Neuron (in vitro differentiated cells): ENCODE results near the gene ACOT13.
A peak's percentile ranks its signal among the peaks of the same experiment; 100 is the strongest.
"Not testable (repeated sequence)": the region's sequence is repeated elsewhere in the genome, so short reads cannot be mapped to it uniquely, and the experiment has no call there.

Experiments
- H2AFZ ChIP-seq: one replicate; pipeline ENCODE4 v1.6.1; 2013; ENCODE audit warnings: low read depth, mild to moderate bottlenecking, inconsistent platforms, low read length, moderate library complexity
- H3K27me3 ChIP-seq: one replicate; pipeline ENCODE4 v1.6.1; 2013; ENCODE audit warnings: low read length; ENCODE audit not compliant: insufficient read depth
- H3K36me3 ChIP-seq: one replicate; pipeline ENCODE4 v1.6.1; 2013; ENCODE audit warnings: low read length; ENCODE audit not compliant: insufficient read depth
- H3K4me1 ChIP-seq: one replicate; pipeline ENCODE4 v1.6.1; 2013; ENCODE audit warnings: low read length; ENCODE audit not compliant: insufficient read depth
- H3K4me3 ChIP-seq: 2 replicates; pipeline ENCODE4 v1.5.1; 2013; ENCODE audit warnings: mild to moderate bottlenecking, low read length, moderate library complexity
- H3K9me3 ChIP-seq: one replicate; pipeline ENCODE4 v1.6.1; 2013; ENCODE audit warnings: low read length

ACOT13 gene

GRCh38 chr6:24646771-24647170 is 20.1 kb upstream of the ACOT13 start:
- no peaks in the 10 kb centered on the region for H3K9me3 ChIP-seq
- H3K4me1 ChIP-seq, result peaks cover 12% of the 10 kb centered on the region
- H3K4me3 ChIP-seq, result no peak overlapping the region
- no peaks in the 10 kb centered on the region for H3K27me3 ChIP-seq
- H3K36me3 ChIP-seq, result peaks cover 21% of the 10 kb centered on the region
- H2AFZ ChIP-seq, result peak overlapping the region; percentile 72

- Histone ChIP-seq H3K4me3 (no peak overlapping the region), H3K36me3 (peaks cover 36% of the 10 kb centered on the region), H3K9me3 (no peaks in the 10 kb centered on the region), H3K27me3 (no peaks in the 10 kb centered on the region), H2AFZ (no peak overlapping the region), H3K4me1 (peaks cover 12% of the 10 kb centered on the region)
These were observed 18.6 kb upstream of the ACOT13 start for GRCh38 chr6:24648276-24648675.

GRCh38 chr6:24649691-24650090 is 17.2 kb upstream of the ACOT13 start:
- Histone ChIP-seq H3K4me1 (peaks cover 12% of the 10 kb centered on the region), H3K9me3 (no peaks in the 10 kb centered on the region), H3K36me3 (peaks cover 47% of the 10 kb centered on the region), H3K27me3 (no peaks in the 10 kb centered on the region), H2AFZ (no peak overlapping the region), H3K4me3 (no peak overlapping the region)

GRCh38 chr6:24650365-24650764 is 16.5 kb upstream of the ACOT13 start:
- Histone ChIP-seq H3K4me3 (no peak overlapping the region), H3K27me3 (no peaks in the 10 kb centered on the region), H3K4me1 (peaks cover 7% of the 10 kb centered on the region), H2AFZ (no peak overlapping the region), H3K9me3 (no peaks in the 10 kb centered on the region), H3K36me3 (peaks cover 54% of the 10 kb centered on the region)

- H3K36me3 ChIP-seq, result peaks cover 78% of the 10 kb centered on the region
- no peak overlapping the region for H2AFZ ChIP-seq
- no peaks in the 10 kb centered on the region for H3K4me1 ChIP-seq
- no peaks in the 10 kb centered on the region for H3K9me3 ChIP-seq
- no peak overlapping the region for H3K4me3 ChIP-seq
- H3K27me3 ChIP-seq, result no peaks in the 10 kb centered on the region
These were observed 11.7 kb upstream of the ACOT13 start for GRCh38 chr6:24655215-24655614.

- Histone ChIP-seq H3K4me3 (no peak overlapping the region), H3K36me3 (peaks cover 63% of the 10 kb centered on the region)
These were observed 8.0 kb upstream of the ACOT13 start for GRCh38 chr6:24658573-24659560.

GRCh38 chr6:24659561-24659960 is 7.3 kb upstream of the ACOT13 start:
- H3K9me3 ChIP-seq, result no peaks in the 10 kb centered on the region
- no peaks in the 10 kb centered on the region for H3K27me3 ChIP-seq
- peaks cover under 1% of the 10 kb centered on the region for H3K4me1 ChIP-seq
- H3K36me3 ChIP-seq, result peaks cover 62% of the 10 kb centered on the region
- no peak overlapping the region for H3K4me3 ChIP-seq
- H2AFZ ChIP-seq, result no peak overlapping the region

More at GRCh38 chr6:24658573-24659560, 8.0 kb upstream of the ACOT13 start:
- Histone ChIP-seq H3K9me3 (no peaks in the 10 kb centered on the region), H2AFZ (no peak overlapping the region), H3K4me1 (no peaks in the 10 kb centered on the region), H3K27me3 (no peaks in the 10 kb centered on the region)

GRCh38 chr6:24660105-24660504 is 6.8 kb upstream of the ACOT13 start:
- no peaks in the 10 kb centered on the region for H3K27me3 ChIP-seq
- no peak overlapping the region for H3K4me3 ChIP-seq
- H2AFZ ChIP-seq, result no peak overlapping the region
- H3K9me3 ChIP-seq, result no peaks in the 10 kb centered on the region
- H3K36me3 ChIP-seq, result peaks cover 61% of the 10 kb centered on the region
- H3K4me1 ChIP-seq, result peaks cover 6% of the 10 kb centered on the region

GRCh38 chr6:24661759-24662158 is 5.1 kb upstream of the ACOT13 start:
- H2AFZ ChIP-seq, H3K9me3 ChIP-seq, H3K4me3 ChIP-seq, H3K27me3 ChIP-seq: not testable (repeated sequence)
- Histone ChIP-seq H3K4me1 (peaks cover 16% of the 10 kb centered on the region), H3K36me3 (peaks cover 49% of the 10 kb centered on the region)

- peaks cover 49% of the 10 kb centered on the region for H3K36me3 ChIP-seq
- no peak overlapping the region for H2AFZ ChIP-seq
- H3K27me3 ChIP-seq, result no peaks in the 10 kb centered on the region
- H3K4me3 ChIP-seq, result no peak overlapping the region
- peaks cover 16% of the 10 kb centered on the region for H3K4me1 ChIP-seq
- H3K9me3 ChIP-seq, result no peaks in the 10 kb centered on the region
These were observed 4.6 kb upstream of the ACOT13 start for GRCh38 chr6:24662236-24662635.

- Histone ChIP-seq H3K9me3 (no peaks in the 10 kb centered on the region), H3K36me3 (peaks cover 43% of the 10 kb centered on the region), H2AFZ (no peak overlapping the region), H3K27me3 (no peaks in the 10 kb centered on the region), H3K4me1 (peaks cover 19% of the 10 kb centered on the region), H3K4me3 (no peak overlapping the region)
These were observed 3.7 kb upstream of the ACOT13 start for GRCh38 chr6:24663189-24663588.

- H3K36me3 ChIP-seq, result peaks cover 32% of the 10 kb centered on the region
- H3K9me3 ChIP-seq, result no peaks in the 10 kb centered on the region
- no peaks in the 10 kb centered on the region for H3K27me3 ChIP-seq
- H3K4me3 ChIP-seq, result peak overlapping the region; percentile 91
- H3K4me1 ChIP-seq, result peaks cover 19% of the 10 kb centered on the region
- no peak overlapping the region for H2AFZ ChIP-seq
These were observed 2.6 kb upstream of the ACOT13 start for GRCh38 chr6:24664046-24664987.
